GM12878 (cell line): Measurements from ENCODE around the gene EIF5A. TPM values are rescaled to one million over a fixed set of nuclear protein-coding genes. Genes with fewer than 3 reads are reported as not detected.

Source experiments
- ATAC-seq: fragments of 200-7000 bp; cut with Tn5 transposase; 3 replicates; pipeline ENCODE4 v1.9.1; 2020; ENCODE audit warnings: mild to moderate bottlenecking, moderate library complexity
- BruUV-seq: library from RNA; stranded (reverse); fragments of 400-500 nt; replicated peaks from 2 replicates; lab custom pipeline; 2021; lab: Mats Ljungman, UMichigan
- CTCF ChIA-PET: fragments of 300-600 bp; sonication (Branson Sonifier 250); formaldehyde crosslinking; extraction: SDS; loops from one replicate; lab custom pipeline; 2021; ENCODE audit warnings: inconsistent platforms; lab: Yijun Ruan, JAX
- POLR2A ChIA-PET: fragments of 350-600 bp; formaldehyde crosslinking; extraction: SDS; loops from one replicate; lab custom pipeline; 2021; ENCODE audit warnings: inconsistent platforms; lab: Charles Lee
- RAD21 ChIA-PET: fragments of 300-600 bp; sonication (Branson Sonifier 250); formaldehyde crosslinking; loops from one replicate; lab custom pipeline; 2023; ENCODE audit warnings: antibody characterized with exemption; ENCODE audit not compliant: unreplicated experiment; lab: Charles Lee
- SMC1A ChIA-PET: fragments of 300-600 bp; sonication (Branson Sonifier 250); formaldehyde crosslinking; loops from one replicate; lab custom pipeline; 2023; ENCODE audit not compliant: unreplicated experiment, uncharacterized antibody; lab: Charles Lee
- DNase-seq: peaks from one replicate; pipeline ENCODE4 v3.0.0-alpha.2; 2011; ENCODE audit warnings: low read depth, low spot score
- FAIRE-seq: peaks from 3 replicates; lab custom pipeline; 2011; peaks lifted over from hg19 to GRCh38; lab: Jason Lieb, UNC
- H2AFZ ChIP-seq: 2 replicates; pipeline ENCODE4 v1.6.0; 2011; ENCODE audit warnings: low read depth, low read length, control low read depth; ENCODE audit not compliant: control insufficient read depth
- H3K27ac ChIP-seq: 2 replicates; pipeline ENCODE4 v1.5.1; 2011; ENCODE audit warnings: control low read depth; ENCODE audit not compliant: control insufficient read depth, insufficient read depth
- H3K27me3 ChIP-seq, 2 experiments: replicated peaks in 1 of 2; 2 replicates each; pipeline versions ENCODE4 v1.6.0 to v1.6.1; 2011; ENCODE audit warnings: low read length in 1 of 2; ENCODE audit not compliant: control insufficient read depth in 2 of 2, insufficient read depth in 2 of 2
- H3K36me3 ChIP-seq, 2 experiments: 2 replicates each; pipeline ENCODE4 v1.5.1; 2011; ENCODE audit warnings: low read length in 1 of 2; ENCODE audit not compliant: control insufficient read depth in 2 of 2, insufficient read depth in 2 of 2
- H3K4me1 ChIP-seq: 2 replicates; pipeline ENCODE4 v1.6.1; 2011; ENCODE audit warnings: mild to moderate bottlenecking, low read length, moderate library complexity, mixed read lengths; ENCODE audit not compliant: control insufficient read depth, insufficient read depth
- H3K4me2 ChIP-seq: 2 replicates; pipeline ENCODE4 v1.6.0; 2011; ENCODE audit warnings: control low read depth; ENCODE audit not compliant: control insufficient read depth, insufficient read depth
- H3K4me3 ChIP-seq: fragments of 200-600 bp; sonication (generic); 2 replicates; pipeline ENCODE4 v1.5.1; 2016
- H3K79me2 ChIP-seq: 2 replicates; pipeline ENCODE4 v1.6.0; 2011; ENCODE audit warnings: low read length; ENCODE audit not compliant: control insufficient read depth, insufficient read depth
- H3K9ac ChIP-seq: 2 replicates; pipeline ENCODE4 v1.8.0; 2011; ENCODE audit warnings: low read length, control low read depth, mixed read lengths; ENCODE audit not compliant: control insufficient read depth, insufficient read depth
- H3K9me3 ChIP-seq: replicated peaks from 3 replicates; pipeline ENCODE4 v1.5.1; 2011; ENCODE audit warnings: mild to moderate bottlenecking, low read length; ENCODE audit not compliant: control insufficient read depth, insufficient read depth
- H4K20me1 ChIP-seq: 2 replicates; pipeline ENCODE4 v1.6.0; 2011; ENCODE audit not compliant: control insufficient read depth, insufficient read depth
- BCL3 ChIP-seq: IDR thresholded peaks from 2 replicates; pipeline ENCODE4 v1.6.1; 2011; ENCODE audit warnings: borderline replicate concordance, low read depth, mild to moderate bottlenecking, moderate library complexity, low read length; ENCODE audit not compliant: insufficient read depth, poor library complexity, severe bottlenecking
- BRCA1 ChIP-seq: IDR thresholded peaks from 2 replicates; pipeline ENCODE4 v1.6.1; 2011; ENCODE audit warnings: low read depth, low read length, improper control_type of control experiment
- KLF5 ChIP-seq: fragments of 450-650 bp; IDR thresholded peaks from 2 replicates; pipeline ENCODE4 v1.6.1; 2014; ENCODE audit warnings: mild to moderate bottlenecking; ENCODE audit not compliant: partially characterized antibody
- LARP7 ChIP-seq: fragments of 450-650 bp; IDR thresholded peaks from 2 replicates; pipeline ENCODE4 v1.6.1; 2017; ENCODE audit warnings: mild to moderate bottlenecking
- ZZZ3 ChIP-seq: IDR thresholded peaks from 2 replicates; pipeline ENCODE4 v1.6.1; 2011; ENCODE audit warnings: low read depth; ENCODE audit not compliant: control insufficient read depth, insufficient read length
- WGBS: methylation state at CpG from one replicate; pipeline ENCODE4 v1.1.6; 2016; ENCODE audit warnings: low lambda C conversion rate; ENCODE audit not compliant: insufficient replicate concordance, insufficient coverage; ENCODE audit errors: missing lambda C conversion rate; 5-methylcytosine and 5-hydroxymethylcytosine counted together
- in situ Hi-C: fragments of 300-500 bp; cut with MboI; formaldehyde crosslinking; loops from 9 replicates; pipeline ENCODE4 v1.14.3; 2018; ENCODE audit warnings: mixed read lengths
- intact Hi-C: fragments of 100-400 bp; cut with micrococcal nuclease; formaldehyde crosslinking; loops from one replicate; pipeline ENCODE4 v1.14.2; 2022; ENCODE audit not compliant: unreplicated experiment
- polyA plus RNA-seq, 11 experiments: library from polyadenylated mRNA; depleted of rRNA in 4 of 11; unstranded in 6 of 11; stranded (reverse) in 5 of 11; fragments of >200 nt; fragmentation: Nextera tagmentation in 4 of 11; fragmentation: Illumina TruSeq in 1 of 11; extraction: Ambion mirVana in 4 of 11; extraction: Trizol in 1 of 11; gene quantifications; 1 replicate in 1 of 11; 2 replicates in 10 of 11; pipeline versions ENCODE4 v1.2.1 to v1.2.3, GENCODE V29; 2011 to 2016; ENCODE audit warnings: inconsistent platforms in 2 of 11, missing spikeins in 2 of 11, low read depth in 1 of 11
- total RNA-seq, 4 experiments: library from RNA; depleted of rRNA in 3 of 4; stranded (reverse); fragments of >200 nt in 3 of 4; fragmentation: Illumina TruSeq in 1 of 4; extraction: Trizol in 1 of 4; gene quantifications; 2 replicates each; pipeline versions ENCODE4 v1.2.1 to v1.2.3, GENCODE V29; 2013 to 2021

EIF5A gene
- total and polyA plus RNA-seq, 10 of the 15 experiments (the other 5 are each of a cell fraction or from before 2014, with no cell fraction given) = 26.5 to 1,792 (median 944) TPM

DNA sequence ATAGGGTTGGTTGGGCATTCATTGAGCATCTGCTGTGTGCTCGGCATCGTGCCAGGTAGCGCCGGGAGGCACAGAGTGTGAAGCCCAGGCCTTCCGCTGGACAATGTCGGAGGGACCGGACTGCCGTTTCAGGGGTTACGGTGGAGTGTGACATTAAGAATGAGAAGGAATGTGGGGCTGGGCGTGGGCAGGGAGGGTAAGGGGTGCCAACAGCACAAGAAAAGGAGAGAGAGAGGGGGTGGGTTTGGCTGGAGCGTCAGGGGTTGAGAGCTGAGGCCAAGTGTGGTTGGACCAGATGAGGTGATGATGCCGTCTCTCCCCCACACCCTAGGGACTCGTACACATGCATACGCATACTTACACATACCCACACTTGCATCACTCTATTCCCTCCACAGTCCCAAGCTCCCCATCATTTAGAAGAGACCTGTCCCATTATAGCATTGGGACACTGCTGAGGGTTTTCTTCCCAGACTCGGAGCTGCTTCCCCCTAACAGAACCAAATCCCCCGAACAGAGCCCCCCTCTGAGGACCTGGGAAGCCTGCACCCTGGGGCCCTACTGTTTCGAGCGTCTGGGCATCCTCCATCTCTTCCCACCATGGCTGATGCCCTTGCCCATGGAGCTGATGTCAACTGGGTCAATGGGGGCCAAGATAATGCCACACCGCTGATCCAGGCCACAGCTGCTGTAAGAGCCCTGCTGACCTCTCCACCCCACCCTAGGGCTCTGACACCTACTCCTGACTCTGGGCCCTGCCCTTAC is 41.2 kb downstream of the EIF5A start:
- RAD21 ChIA-PET = interaction anchor here (1.6 to 5.0 kb wide), 2 partner anchors 12 to 19 kb away, joined by 4 to 45 read pairs; partner anchors contain the start of gene ACAP1
- SMC1A ChIA-PET = interaction anchor here (2.6 to 4.8 kb wide), 2 partner anchors 12 to 19 kb away, joined by 10 to 33 read pairs; partner anchors contain the start of gene ACAP1
- no peak overlapping the region for H3K27ac ChIP-seq
- TSS peak; percentile 52 for BruUV-seq
- intact Hi-C loops = no loop called here
- H3K36me3 ChIP-seq = peaks cover 10 to 22% of the 10 kb centered on the region in 2 experiments
- ATAC-seq (no peak), FAIRE-seq (no peak)
- peaks cover 9% of the 10 kb centered on the region for H3K4me1 ChIP-seq
- no peak overlapping the region for H3K9ac ChIP-seq
- POLR2A ChIA-PET = interaction anchor here (0.8 to 5.2 kb wide), 3 partner anchors 9 to 19 kb away, joined by 3 to 52 read pairs (median 31); partner anchors contain the start of genes ACAP1 and NEURL4
- H4K20me1 ChIP-seq = no peaks in the 10 kb centered on the region
- WGBS = 80% methylated on average over 16 of the region's 19 CpGs
- peaks cover 7% of the 10 kb centered on the region for H3K79me2 ChIP-seq
- CTCF ChIA-PET = interaction anchor here (0.6 to 4.4 kb wide), 7 partner anchors 10 to 1028 kb away, joined by 3 to 34 read pairs (median 4); partner anchors contain the start of genes ACAP1 and KRABD2
- H3K4me2 ChIP-seq = no peak overlapping the region
- no peak overlapping the region for H2AFZ ChIP-seq
- no peaks in the 10 kb centered on the region for H3K27me3 ChIP-seq
- H3K9me3 ChIP-seq = no peaks in the 10 kb centered on the region
- TF ChIP-seq LARP7 (no peak), ZZZ3 (no peak), BCL3 (peak; percentile 67), KLF5 (no peak), BRCA1 (no peak)
- TF ChIP-seq, all 136 proteins: peak for 1
- no peak for DNase-seq
- in situ Hi-C loops = no loop called here
- no peak overlapping the region for H3K4me3 ChIP-seq
